HG03060 (cell line): Measurements from ENCODE around the gene GNPTAB.

ENCODE experiments used
- ATAC-seq: cut with Tn5 transposase; IDR thresholded peaks from one replicate; pipeline ENCODE4 v1.9.1; 2021; ENCODE audit warnings: low read depth, moderate number of reproducible peaks; ENCODE audit not compliant: unreplicated experiment

Gene GNPTAB

GRCh38 chr12:101777978-101778377 lies 52.8 kb downstream of the GNPTAB start:
- no peak for ATAC-seq

- ATAC-seq, result no peak
These were observed 53.3 kb downstream of the GNPTAB start for GRCh38 chr12:101777485-101777884.

GRCh38 chr12:101775816-101776215 lies 54.9 kb downstream of the GNPTAB start:
- no peak for ATAC-seq

- ATAC-seq, result peak; percentile 63
These were observed 57.1 kb downstream of the GNPTAB start for GRCh38 chr12:101773650-101774162.

- no peak for ATAC-seq
These were observed 58.6 kb downstream of the GNPTAB start for GRCh38 chr12:101772012-101772775.

GRCh38 chr12:101769865-101770264 lies 60.9 kb downstream of the GNPTAB start:
- no peak for ATAC-seq

GRCh38 chr12:101768781-101769180 lies 62.0 kb downstream of the GNPTAB start:
- ATAC-seq, result no peak

- ATAC-seq, result no peak
These were observed 63.2 kb downstream of the GNPTAB start for GRCh38 chr12:101767537-101767936.

- no peak for ATAC-seq
These were observed 66.5 kb downstream of the GNPTAB start for GRCh38 chr12:101764051-101764792.

GRCh38 chr12:101763246-101763931 lies 67.4 kb downstream of the GNPTAB start:
- no peak for ATAC-seq

GRCh38 chr12:101761781-101762180 lies 69.0 kb downstream of the GNPTAB start:
- ATAC-seq, result no peak

GRCh38 chr12:101761350-101761749 lies 69.4 kb downstream of the GNPTAB start:
- ATAC-seq, result no peak

- ATAC-seq, result no peak
These were observed 71.2 kb downstream of the GNPTAB start for GRCh38 chr12:101759396-101760047.

- ATAC-seq, result no peak
These were observed 80.6 kb downstream of the GNPTAB start for GRCh38 chr12:101750152-101750551.

GRCh38 chr12:101749657-101750056 lies 81.1 kb downstream of the GNPTAB start:
- ATAC-seq, result no peak

- no peak for ATAC-seq
These were observed 81.9 kb downstream of the GNPTAB start for GRCh38 chr12:101748907-101749306.

GRCh38 chr12:101747697-101748096 lies 83.1 kb downstream of the GNPTAB start:
- ATAC-seq, result no peak

- ATAC-seq, result no peak
These were observed 84.1 kb downstream of the GNPTAB start for GRCh38 chr12:101746661-101747060.

GRCh38 chr12:101746196-101746595 lies 84.6 kb downstream of the GNPTAB start:
- ATAC-seq, result no peak

- ATAC-seq, result no peak
These were observed 85.3 kb downstream of the GNPTAB start for GRCh38 chr12:101745481-101745880.
